PC-3 (cell line): ENCODE measurements around the gene PPIL1. TPM values are rescaled to one million over a fixed set of nuclear protein-coding genes. Genes with fewer than 3 reads are reported as not detected.

Experiments used
- ATAC-seq: fragments of 200-7000 bp; cut with Tn5 transposase; 2 replicates; pipeline ENCODE4 v1.9.1; 2020; ENCODE audit warnings: mild to moderate bottlenecking, moderate library complexity
- BruUV-seq: library from RNA; stranded (reverse); fragments of 400-500 nt; replicated peaks from 2 replicates; lab custom pipeline; 2021; lab: Mats Ljungman, UMichigan
- CTCF ChIA-PET: fragments of 300-600 bp; sonication (Branson Sonifier 250); formaldehyde crosslinking; loops from one replicate; lab custom pipeline; 2022; ENCODE audit warnings: antibody characterized with exemption; lab: Charles Lee
- POLR2A ChIA-PET: fragments of 300-600 bp; sonication (Branson Sonifier 250); formaldehyde crosslinking; loops from one replicate; lab custom pipeline; 2022; ENCODE audit warnings: antibody characterized with exemption; ENCODE audit not compliant: unreplicated experiment; lab: Charles Lee
- DNase-seq: peaks from one replicate; pipeline ENCODE4 v3.0.0-alpha.2; 2015
- H2AFZ ChIP-seq: fragments of 300-600 bp; sonication (generic); 2 replicates; pipeline ENCODE4 v1.6.0; 2016; ENCODE audit warnings: antibody characterized with exemption, low read length
- H3F3A ChIP-seq: fragments of 300-600 bp; sonication (generic); one replicate; pipeline ENCODE4 v1.6.0; 2017; ENCODE audit warnings: antibody characterized with exemption, low read length, control low read depth, mild to moderate bottlenecking; ENCODE audit not compliant: unreplicated experiment
- H3K27ac ChIP-seq: fragments of 300-600 bp; sonication (generic); 2 replicates; pipeline ENCODE4 v1.5.1; 2016; ENCODE audit warnings: mild to moderate bottlenecking, low read length
- H3K27me3 ChIP-seq: fragments of 300-600 bp; sonication (generic); 2 replicates; pipeline ENCODE4 v1.6.1; 2016; ENCODE audit warnings: low read length, mixed read lengths
- H3K36me3 ChIP-seq: fragments of 300-600 bp; sonication (generic); 2 replicates; pipeline ENCODE4 v1.6.1; 2016; ENCODE audit warnings: low read depth, mixed run types, low read length, mixed read lengths
- H3K4me1 ChIP-seq: fragments of 300-600 bp; sonication (generic); 2 replicates; pipeline ENCODE4 v1.5.1; 2016; ENCODE audit warnings: low read length; ENCODE audit not compliant: insufficient read depth
- H3K4me2 ChIP-seq: fragments of 300-600 bp; sonication (generic); 2 replicates; pipeline ENCODE4 v1.6.0; 2016; ENCODE audit warnings: low read length
- H3K4me3 ChIP-seq: fragments of 300-600 bp; sonication (generic); 2 replicates; pipeline ENCODE4 v1.5.1; 2016; ENCODE audit warnings: mild to moderate bottlenecking, low read length, mixed read lengths
- H3K79me2 ChIP-seq: fragments of 300-600 bp; sonication (generic); 2 replicates; pipeline ENCODE4 v1.6.1; 2017; ENCODE audit warnings: low read length, mixed read lengths
- H3K9ac ChIP-seq: fragments of 300-600 bp; sonication (generic); 2 replicates; pipeline ENCODE4 v1.6.0; 2016; ENCODE audit warnings: mild to moderate bottlenecking, low read length
- H3K9me2 ChIP-seq: fragments of 300-600 bp; sonication (generic); replicated peaks from 2 replicates; pipeline ENCODE4 v1.6.1; 2016; ENCODE audit warnings: mixed run types, low read length, mixed read lengths
- H3K9me3 ChIP-seq: fragments of 300-600 bp; sonication (generic); 2 replicates; pipeline ENCODE4 v1.6.1; 2016; ENCODE audit warnings: low read length, mixed read lengths
- H4K20me1 ChIP-seq: fragments of 300-600 bp; sonication (generic); 2 replicates; pipeline ENCODE4 v1.6.1; 2016; ENCODE audit warnings: low read length, mixed read lengths
- EZH2 ChIP-seq: fragments of 300-600 bp; sonication (generic); IDR thresholded peaks from one replicate; pipeline ENCODE4 v1.6.1; 2017; ENCODE audit warnings: antibody characterized with exemption, mild to moderate bottlenecking, low read length; ENCODE audit not compliant: unreplicated experiment
- EZH2phosphoT487 ChIP-seq: fragments of 300-600 bp; sonication (generic); IDR thresholded peaks from 2 replicates; pipeline ENCODE4 v1.6.1; 2018; ENCODE audit warnings: mild to moderate bottlenecking, antibody characterized with exemption, low read length, borderline replicate concordance
- intact Hi-C: fragments of 100-400 bp; cut with micrococcal nuclease; formaldehyde crosslinking; loops from 2 replicates; pipeline ENCODE4 v1.9.0; 2023
- total RNA-seq: library from RNA; depleted of rRNA; stranded (reverse); fragments of >200 nt; gene quantifications from 2 replicates; pipeline ENCODE4 v1.2.3, GENCODE V29; 2014
- TF ChIP-seq, protein P1 (sequence below): fragments of 300-600 bp; sonication (generic); conservative IDR thresholded peaks from 2 replicates; pipeline ENCODE4 v1.5.1; 2017; ENCODE audit warnings: antibody characterized with exemption, low read depth, mild to moderate bottlenecking, low read length

PPIL1 gene
- total RNA-seq, 1 experiment from 2014 or later = 39.9 TPM

DNA sequence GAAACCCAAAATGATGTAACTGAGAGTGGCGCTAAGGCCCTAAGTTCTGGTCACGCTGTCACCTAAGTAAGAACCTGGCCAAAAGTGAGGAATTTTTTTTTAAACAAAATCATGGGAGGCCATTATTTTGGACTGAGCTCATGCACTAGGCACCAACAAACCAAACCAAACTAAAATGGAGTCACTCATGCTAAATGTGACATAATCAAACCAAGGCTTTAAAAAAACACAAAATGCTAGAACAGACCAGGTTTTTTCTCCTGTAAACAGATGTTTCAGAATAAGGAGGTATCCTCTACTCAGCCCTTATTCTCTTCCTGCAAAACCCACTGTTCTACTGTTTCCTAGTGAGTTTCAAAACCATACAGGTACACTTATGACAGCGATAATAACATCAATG, 10.0 kb upstream of the PPIL1 start:
- Histone ChIP-seq H3K4me3 (no peak overlapping the region), H3K36me3 (no peaks in the 10 kb centered on the region), H4K20me1 (no peaks in the 10 kb centered on the region), H3K27me3 (no peaks in the 10 kb centered on the region), H3K4me2 (no peak overlapping the region), H2AFZ (no peak overlapping the region), H3K9ac (no peak overlapping the region), H3K9me3 (no peaks in the 10 kb centered on the region), H3K4me1 (peaks cover 11% of the 10 kb centered on the region), H3F3A (no peaks in the 10 kb centered on the region), H3K79me2 (peaks cover 27% of the 10 kb centered on the region), H3K27ac (no peak overlapping the region), H3K9me2 (no peaks in the 10 kb centered on the region)
- intact Hi-C loops = loop anchor here (1.0 to 10.0 kb wide), 5 partner anchors 10 to 320 kb away; partner anchors contain the start of genes MTCH1 and PPIL1
- DNase-seq = no peak
- no peak for ATAC-seq
- POLR2A ChIA-PET = no interaction called here
- TF ChIP-seq, protein P1, sequence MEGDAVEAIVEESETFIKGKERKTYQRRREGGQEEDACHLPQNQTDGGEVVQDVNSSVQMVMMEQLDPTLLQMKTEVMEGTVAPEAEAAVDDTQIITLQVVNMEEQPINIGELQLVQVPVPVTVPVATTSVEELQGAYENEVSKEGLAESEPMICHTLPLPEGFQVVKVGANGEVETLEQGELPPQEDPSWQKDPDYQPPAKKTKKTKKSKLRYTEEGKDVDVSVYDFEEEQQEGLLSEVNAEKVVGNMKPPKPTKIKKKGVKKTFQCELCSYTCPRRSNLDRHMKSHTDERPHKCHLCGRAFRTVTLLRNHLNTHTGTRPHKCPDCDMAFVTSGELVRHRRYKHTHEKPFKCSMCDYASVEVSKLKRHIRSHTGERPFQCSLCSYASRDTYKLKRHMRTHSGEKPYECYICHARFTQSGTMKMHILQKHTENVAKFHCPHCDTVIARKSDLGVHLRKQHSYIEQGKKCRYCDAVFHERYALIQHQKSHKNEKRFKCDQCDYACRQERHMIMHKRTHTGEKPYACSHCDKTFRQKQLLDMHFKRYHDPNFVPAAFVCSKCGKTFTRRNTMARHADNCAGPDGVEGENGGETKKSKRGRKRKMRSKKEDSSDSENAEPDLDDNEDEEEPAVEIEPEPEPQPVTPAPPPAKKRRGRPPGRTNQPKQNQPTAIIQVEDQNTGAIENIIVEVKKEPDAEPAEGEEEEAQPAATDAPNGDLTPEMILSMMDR = no peak
- TF ChIP-seq EZH2 = no peak
- TF ChIP-seq EZH2phosphoT487 = no peak
- BruUV-seq = no TSS peak
- CTCF ChIA-PET = interaction anchor here (1.7 kb wide), 1 partner anchor 133 kb away, joined by 19 read pairs; no protein-coding TSS in a partner anchor

DNA sequence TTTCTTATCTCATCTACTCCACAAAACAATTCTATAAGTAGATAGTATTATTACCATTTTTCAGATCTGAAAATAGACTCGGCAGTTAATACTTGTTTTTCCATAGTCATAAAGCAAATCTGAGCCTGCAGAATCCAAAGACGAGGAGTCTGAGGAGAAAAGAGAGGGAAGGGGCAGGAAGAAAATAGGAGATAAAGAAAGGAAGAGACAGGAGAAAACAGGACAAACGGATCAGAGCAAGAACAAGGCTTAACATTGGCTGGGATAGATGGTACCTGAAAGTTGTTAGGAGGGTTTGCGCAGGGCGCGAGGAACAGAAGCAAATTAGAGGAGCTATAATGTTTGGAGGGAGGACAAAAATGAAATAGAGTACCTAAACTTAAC, 639 bp upstream of the PPIL1 start:
- ChIA-PET CTCF (interaction anchor here (0.7 to 1.4 kb wide), 2 partner anchors 10 to 39 kb away, joined by 3 to 6 read pairs; no protein-coding TSS in a partner anchor), POLR2A (interaction anchor here (0.5 kb wide), 1 partner anchor 354 kb away, joined by 3 read pairs; no protein-coding TSS in a partner anchor)
- H3K9me3 ChIP-seq = no peaks in the 10 kb centered on the region
- peak overlapping the region; percentile 90 for H2AFZ ChIP-seq
- H3K4me2 ChIP-seq = peak overlapping the region; percentile 90
- peak overlapping the region; percentile 86 for H3K27ac ChIP-seq
- no peaks in the 10 kb centered on the region for H3F3A ChIP-seq
- intact Hi-C loops = no loop called here
- peaks cover 5% of the 10 kb centered on the region for H3K36me3 ChIP-seq
- BruUV-seq = TSS peak; percentile 88
- H3K27me3 ChIP-seq = no peaks in the 10 kb centered on the region
- no peaks in the 10 kb centered on the region for H3K9me2 ChIP-seq
- DNase-seq = no peak
- no peak for ATAC-seq
- TF ChIP-seq EZH2 = no peak
- TF ChIP-seq, protein P1 = no peak
- no peak for TF ChIP-seq EZH2phosphoT487
- H4K20me1 ChIP-seq = no peaks in the 10 kb centered on the region
- peak overlapping the region; percentile 95 for H3K9ac ChIP-seq
- peaks cover 18% of the 10 kb centered on the region for H3K4me1 ChIP-seq
- peaks cover 34% of the 10 kb centered on the region for H3K79me2 ChIP-seq
- peak overlapping the region; percentile 92 for H3K4me3 ChIP-seq
